HepG2 (cell line): Measurements from ENCODE around the gene GSAP. TPM values are rescaled to one million over a fixed set of nuclear protein-coding genes. Genes with fewer than 3 reads are reported as not detected.

ENCODE experiments used
- ATAD3A ChIP-seq: sonication (generic); formaldehyde crosslinking; IDR thresholded peaks from 2 replicates; pipeline ENCODE4 v1.4.0; 2020; ENCODE audit warnings: missing genetic modification reagents
- CCDC6 ChIP-seq: sonication (generic); formaldehyde crosslinking; IDR thresholded peaks from 2 replicates; pipeline ENCODE4 v1.8.1; 2022; ENCODE audit warnings: mild to moderate bottlenecking, missing genetic modification reagents, moderate library complexity
- NR2F2 ChIP-seq: IDR thresholded peaks from 2 replicates; pipeline ENCODE4 v1.6.1; 2012; ENCODE audit warnings: low read depth, inconsistent platforms, borderline replicate concordance
- NR3C1 ChIP-seq: sonication (generic); formaldehyde crosslinking; IDR thresholded peaks from 2 replicates; pipeline ENCODE4 v1.4.0; 2020; ENCODE audit warnings: missing genetic modification reagents
- RBAK ChIP-seq: sonication (generic); formaldehyde crosslinking; IDR thresholded peaks from 2 replicates; pipeline ENCODE4 v1.5.1; 2020; ENCODE audit warnings: mild to moderate bottlenecking, missing genetic modification reagents
- RFX1 ChIP-seq: fragments of 450-650 bp; IDR thresholded peaks from 2 replicates; pipeline ENCODE4 v1.6.1; 2017
- RNF2 ChIP-seq: fragments of 450-650 bp; conservative IDR thresholded peaks from 2 replicates; pipeline ENCODE4 v1.6.1; 2016; ENCODE audit warnings: low read depth
- SIX1 ChIP-seq: sonication (generic); formaldehyde crosslinking; IDR thresholded peaks from 2 replicates; pipeline ENCODE4 v1.4.0; 2020; ENCODE audit warnings: missing genetic modification reagents, borderline replicate concordance
- SMC3 ChIP-seq: IDR thresholded peaks from 2 replicates; pipeline ENCODE4 v1.6.1; 2011; ENCODE audit warnings: low read length, improper control_type of control experiment
- ZNF121 ChIP-seq: sonication (generic); formaldehyde crosslinking; IDR thresholded peaks from 2 replicates; pipeline ENCODE4 v1.5.0; 2020; ENCODE audit warnings: mild to moderate bottlenecking, missing genetic modification reagents
- polyA plus RNA-seq, 8 experiments: library from polyadenylated mRNA; depleted of rRNA in 3 of 8; stranded (reverse) in 7 of 8; unstranded in 1 of 8; fragments of >200 nt; fragmentation: Illumina TruSeq in 4 of 8; extraction: Trizol in 4 of 8; gene quantifications; 2 replicates each; pipeline versions ENCODE4 v1.2.1 to v1.2.3, GENCODE V29; 2011 to 2016; ENCODE audit warnings: low read depth in 4 of 8, missing spikeins in 1 of 8, mixed read lengths in 1 of 8; ENCODE audit not compliant: insufficient read depth in 1 of 8
- total RNA-seq, 5 experiments: library from RNA; depleted of rRNA; stranded (reverse); fragments of >200 nt; fragmentation: Illumina TruSeq; extraction: Trizol; gene quantifications; 2 replicates each; pipeline ENCODE4 v1.2.3, GENCODE V29; 2016; ENCODE audit warnings: low read depth in 1 of 5
- TF ChIP-seq, protein P1 (sequence below): sonication (generic); formaldehyde crosslinking; IDR thresholded peaks from 2 replicates; pipeline ENCODE4 v1.4.0; 2020; ENCODE audit warnings: mild to moderate bottlenecking, missing genetic modification reagents, borderline replicate concordance
- TF ChIP-seq, protein P2 (sequence below): sonication (generic); formaldehyde crosslinking; IDR thresholded peaks from 2 replicates; pipeline ENCODE4 v1.4.0; 2020; ENCODE audit warnings: missing genetic modification reagents
- TF ChIP-seq, protein P3 (sequence below): sonication (generic); formaldehyde crosslinking; IDR thresholded peaks from 2 replicates; pipeline ENCODE4 v1.4.0; 2020; ENCODE audit warnings: mild to moderate bottlenecking, missing genetic modification reagents
- TF ChIP-seq, protein P4 (sequence below): sonication (generic); formaldehyde crosslinking; IDR thresholded peaks from 2 replicates; pipeline ENCODE4 v1.4.0; 2020; ENCODE audit warnings: missing genetic modification reagents, mild to moderate bottlenecking, borderline replicate concordance

GSAP gene
- total and polyA plus RNA-seq, 2 of the 13 experiments (the other 11 are each of a cell fraction or from before 2014, with no cell fraction given): 34.6 to 40.6 TPM

DNA sequence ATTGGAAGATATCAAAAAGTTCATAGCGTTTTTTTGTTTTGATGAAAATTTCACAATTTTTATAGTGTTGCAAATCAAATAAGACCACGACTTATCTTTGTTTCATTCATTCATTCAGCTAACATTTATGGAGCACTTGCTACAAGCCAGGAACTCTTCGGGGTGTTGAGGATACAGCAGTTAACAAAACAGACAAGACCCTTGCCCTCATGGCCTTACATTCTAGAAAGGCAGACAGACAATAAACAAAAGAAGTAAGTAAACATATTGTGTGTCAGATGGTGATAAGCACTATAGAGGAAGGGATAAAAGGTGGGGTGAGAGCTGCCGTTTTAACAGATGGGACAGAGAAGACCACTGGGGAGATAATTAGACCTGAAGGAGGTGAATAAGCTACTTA, 41.6 kb upstream of the GSAP start (continued):
- TF ChIP-seq, protein P1, sequence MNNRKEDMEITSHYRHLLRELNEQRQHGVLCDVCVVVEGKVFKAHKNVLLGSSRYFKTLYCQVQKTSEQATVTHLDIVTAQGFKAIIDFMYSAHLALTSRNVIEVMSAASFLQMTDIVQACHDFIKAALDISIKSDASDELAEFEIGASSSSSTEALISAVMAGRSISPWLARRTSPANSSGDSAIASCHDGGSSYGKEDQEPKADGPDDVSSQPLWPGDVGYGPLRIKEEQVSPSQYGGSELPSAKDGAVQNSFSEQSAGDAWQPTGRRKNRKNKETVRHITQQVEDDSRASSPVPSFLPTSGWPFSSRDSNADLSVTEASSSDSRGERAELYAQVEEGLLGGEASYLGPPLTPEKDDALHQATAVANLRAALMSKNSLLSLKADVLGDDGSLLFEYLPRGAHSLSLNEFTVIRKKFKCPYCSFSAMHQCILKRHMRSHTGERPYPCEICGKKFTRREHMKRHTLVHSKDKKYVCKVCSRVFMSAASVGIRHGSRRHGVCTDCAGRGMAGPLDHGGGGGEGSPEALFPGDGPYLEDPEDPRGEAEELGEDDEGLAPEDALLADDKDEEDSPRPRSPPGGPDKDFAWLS (CRISPR knock-in tag): no peak
- no peak for TF ChIP-seq SMC3
- no peak for TF ChIP-seq ATAD3A (CRISPR knock-in tag)
- TF ChIP-seq CCDC6 (CRISPR knock-in tag): no peak
- TF ChIP-seq, protein P2, sequence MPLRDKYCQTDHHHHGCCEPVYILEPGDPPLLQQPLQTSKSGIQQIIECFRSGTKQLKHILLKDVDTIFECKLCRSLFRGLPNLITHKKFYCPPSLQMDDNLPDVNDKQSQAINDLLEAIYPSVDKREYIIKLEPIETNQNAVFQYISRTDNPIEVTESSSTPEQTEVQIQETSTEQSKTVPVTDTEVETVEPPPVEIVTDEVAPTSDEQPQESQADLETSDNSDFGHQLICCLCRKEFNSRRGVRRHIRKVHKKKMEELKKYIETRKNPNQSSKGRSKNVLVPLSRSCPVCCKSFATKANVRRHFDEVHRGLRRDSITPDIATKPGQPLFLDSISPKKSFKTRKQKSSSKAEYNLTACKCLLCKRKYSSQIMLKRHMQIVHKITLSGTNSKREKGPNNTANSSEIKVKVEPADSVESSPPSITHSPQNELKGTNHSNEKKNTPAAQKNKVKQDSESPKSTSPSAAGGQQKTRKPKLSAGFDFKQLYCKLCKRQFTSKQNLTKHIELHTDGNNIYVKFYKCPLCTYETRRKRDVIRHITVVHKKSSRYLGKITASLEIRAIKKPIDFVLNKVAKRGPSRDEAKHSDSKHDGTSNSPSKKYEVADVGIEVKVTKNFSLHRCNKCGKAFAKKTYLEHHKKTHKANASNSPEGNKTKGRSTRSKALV (CRISPR knock-in tag): no peak
- TF ChIP-seq NR3C1 (CRISPR knock-in tag): no peak
- TF ChIP-seq, protein P3, sequence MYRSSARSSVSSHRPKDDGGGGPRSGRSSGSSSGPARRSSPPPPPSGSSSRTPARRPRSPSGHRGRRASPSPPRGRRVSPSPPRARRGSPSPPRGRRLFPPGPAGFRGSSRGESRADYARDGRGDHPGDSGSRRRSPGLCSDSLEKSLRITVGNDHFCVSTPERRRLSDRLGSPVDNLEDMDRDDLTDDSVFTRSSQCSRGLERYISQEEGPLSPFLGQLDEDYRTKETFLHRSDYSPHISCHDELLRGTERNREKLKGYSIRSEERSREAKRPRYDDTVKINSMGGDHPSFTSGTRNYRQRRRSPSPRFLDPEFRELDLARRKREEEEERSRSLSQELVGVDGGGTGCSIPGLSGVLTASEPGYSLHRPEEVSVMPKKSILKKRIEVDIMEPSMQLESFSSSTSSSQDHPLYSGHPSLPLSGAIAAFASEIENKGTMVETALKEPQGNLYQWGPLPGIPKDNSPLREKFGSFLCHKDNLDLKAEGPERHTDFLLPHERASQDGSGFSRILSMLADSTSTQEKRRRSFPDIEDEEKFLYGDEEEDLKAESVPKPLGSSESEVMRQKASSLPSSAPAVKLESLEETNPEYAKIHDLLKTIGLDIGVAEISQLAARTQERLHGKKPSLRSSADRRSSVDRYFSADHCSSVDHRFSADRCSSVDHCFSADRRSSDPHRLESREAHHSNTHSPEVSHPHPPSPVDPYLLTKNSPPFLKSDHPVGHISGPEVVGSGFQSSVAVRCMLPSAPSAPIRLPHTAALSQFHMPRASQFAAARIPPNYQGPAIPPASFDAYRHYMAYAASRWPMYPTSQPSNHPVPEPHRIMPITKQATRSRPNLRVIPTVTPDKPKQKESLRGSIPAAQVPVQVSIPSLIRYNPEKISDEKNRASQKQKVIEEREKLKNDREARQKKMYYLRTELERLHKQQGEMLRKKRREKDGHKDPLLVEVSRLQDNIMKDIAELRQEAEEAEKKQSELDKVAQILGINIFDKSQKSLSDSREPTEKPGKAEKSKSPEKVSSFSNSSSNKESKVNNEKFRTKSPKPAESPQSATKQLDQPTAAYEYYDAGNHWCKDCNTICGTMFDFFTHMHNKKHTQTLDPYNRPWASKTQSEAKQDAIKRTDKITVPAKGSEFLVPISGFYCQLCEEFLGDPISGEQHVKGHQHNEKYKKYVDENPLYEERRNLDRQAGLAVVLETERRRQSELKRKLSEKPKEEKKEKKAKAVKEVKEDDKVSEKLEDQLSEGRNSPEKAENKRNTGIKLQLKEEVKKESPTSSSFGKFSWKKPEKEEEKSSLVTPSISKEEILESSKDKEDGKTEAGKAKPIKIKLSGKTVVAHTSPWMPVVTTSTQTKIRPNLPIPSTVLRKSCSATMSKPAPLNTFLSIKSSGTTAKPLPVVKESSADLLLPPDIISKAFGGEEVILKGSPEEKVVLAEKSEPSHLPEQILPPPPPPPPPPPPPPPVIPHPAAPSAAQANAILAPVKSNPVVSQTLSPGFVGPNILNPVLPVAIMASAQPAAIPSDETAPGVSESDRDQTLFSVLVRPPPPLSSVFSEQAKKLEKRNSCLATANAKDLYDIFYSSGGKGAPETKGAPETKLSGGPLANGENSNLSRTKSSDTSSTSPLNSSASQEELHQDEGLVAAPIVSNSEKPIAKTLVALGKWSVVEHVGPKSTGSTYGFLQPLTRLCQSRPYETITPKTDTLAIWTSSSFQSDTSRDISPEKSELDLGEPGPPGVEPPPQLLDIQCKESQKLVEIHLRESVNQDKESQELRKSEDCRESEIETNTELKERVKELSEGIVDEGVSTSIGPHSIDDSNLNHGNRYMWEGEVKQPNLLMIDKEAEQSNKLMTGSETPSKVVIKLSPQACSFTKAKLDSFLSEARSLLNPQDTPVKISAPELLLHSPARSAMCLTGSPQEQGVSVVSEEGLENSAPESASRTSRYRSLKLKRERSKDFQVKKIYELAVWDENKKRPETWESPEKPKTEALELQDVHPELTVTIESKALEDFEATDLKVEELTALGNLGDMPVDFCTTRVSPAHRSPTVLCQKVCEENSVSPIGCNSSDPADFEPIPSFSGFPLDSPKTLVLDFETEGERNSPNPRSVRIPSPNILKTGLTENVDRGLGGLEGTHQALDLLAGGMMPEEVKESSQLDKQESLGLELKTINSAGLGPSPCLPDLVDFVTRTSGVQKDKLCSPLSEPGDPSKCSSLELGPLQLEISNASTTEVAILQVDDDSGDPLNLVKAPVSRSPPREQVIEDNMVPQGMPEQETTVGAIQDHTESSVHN: no peak
- TF ChIP-seq ZNF121 (CRISPR knock-in tag): no peak
- TF ChIP-seq SIX1 (CRISPR knock-in tag): peak; percentile 87; the same call in 1 of the 2 replicates
- TF ChIP-seq RNF2: no peak
- no peak for TF ChIP-seq RBAK
- no peak for TF ChIP-seq RFX1
- TF ChIP-seq NR2F2: 0 out of 2 replicates have a peak, but pooled peaks have one; percentile 67
- TF ChIP-seq, protein P4, sequence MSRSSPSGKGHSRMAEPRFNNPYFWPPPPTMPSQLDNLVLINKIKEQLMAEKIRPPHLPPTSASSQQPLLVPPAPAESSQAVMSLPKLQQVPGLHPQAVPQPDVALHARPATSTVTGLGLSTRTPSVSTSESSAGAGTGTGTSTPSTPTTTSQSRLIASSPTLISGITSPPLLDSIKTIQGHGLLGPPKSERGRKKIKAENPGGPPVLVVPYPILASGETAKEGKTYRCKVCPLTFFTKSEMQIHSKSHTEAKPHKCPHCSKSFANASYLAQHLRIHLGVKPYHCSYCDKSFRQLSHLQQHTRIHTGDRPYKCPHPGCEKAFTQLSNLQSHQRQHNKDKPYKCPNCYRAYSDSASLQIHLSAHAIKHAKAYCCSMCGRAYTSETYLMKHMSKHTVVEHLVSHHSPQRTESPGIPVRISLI: no peak
